HEK293T (cell line): ENCODE measurements around the gene KDM8.

Source experiments
- CTCF ChIA-PET: fragments of 350-600 bp; formaldehyde crosslinking; extraction: SDS; loops from one replicate; lab custom pipeline; 2021; ENCODE audit warnings: antibody characterized with exemption, inconsistent platforms; lab: Yijun Ruan, JAX
- POLR2A ChIA-PET: fragments of 350-600 bp; formaldehyde crosslinking; extraction: SDS; loops from one replicate; lab custom pipeline; 2020; ENCODE audit warnings: antibody characterized with exemption, inconsistent platforms; lab: Yijun Ruan, JAX
- DNase-seq: peaks from one replicate; pipeline ENCODE4 v3.0.0; 2012; ENCODE audit warnings: mixed read lengths; ENCODE audit errors: extremely low spot score
- BHLHE40 ChIP-seq: fragments of 450-650 bp; IDR thresholded peaks from 2 replicates; pipeline ENCODE4 v1.6.1; 2016; ENCODE audit warnings: mild to moderate bottlenecking, moderate library complexity, borderline replicate concordance
- CTBP1 ChIP-seq: fragments of 450-650 bp; IDR thresholded peaks from 2 replicates; pipeline ENCODE4 v1.6.1; 2016; ENCODE audit warnings: borderline replicate concordance
- ELF4 ChIP-seq: fragments of 450-650 bp; IDR thresholded peaks from 2 replicates; pipeline ENCODE4 v1.6.1; 2017; ENCODE audit warnings: antibody characterized with exemption
- FOXA1 ChIP-seq: fragments of 450-650 bp; IDR thresholded peaks from 2 replicates; pipeline ENCODE4 v1.6.1; 2016; ENCODE audit warnings: mild to moderate bottlenecking
- L3MBTL2 ChIP-seq: fragments of 450-650 bp; conservative IDR thresholded peaks from 2 replicates; pipeline ENCODE4 v1.6.1; 2016; ENCODE audit warnings: mild to moderate bottlenecking
- SUZ12 ChIP-seq: fragments of 450-650 bp; IDR thresholded peaks from 2 replicates; pipeline ENCODE4 v1.6.1; 2016; ENCODE audit warnings: mild to moderate bottlenecking
- ZNF384 ChIP-seq: fragments of 450-650 bp; IDR thresholded peaks from 2 replicates; pipeline ENCODE4 v1.6.1; 2016

KDM8 gene

DNA sequence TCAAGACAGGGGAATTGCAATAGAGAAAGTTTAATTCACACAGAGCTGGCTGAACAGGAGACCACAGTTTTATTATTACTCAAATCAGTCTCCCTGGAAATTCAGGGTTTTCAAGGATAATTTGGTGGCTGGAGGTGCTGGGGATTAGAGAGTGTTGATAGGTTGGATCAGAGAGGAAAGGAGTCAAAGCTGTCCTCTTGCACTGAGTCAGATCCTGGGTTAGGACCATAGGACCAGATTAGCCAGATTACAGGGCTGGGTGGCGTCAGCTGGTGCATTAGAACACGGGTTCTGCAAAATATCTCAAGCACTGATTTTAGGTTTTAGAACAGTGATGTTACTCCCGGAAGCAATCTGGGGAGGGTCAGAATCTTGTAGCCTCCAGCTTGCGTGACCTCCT, 67.0 kb downstream of the KDM8 start:
- no peak for DNase-seq
- POLR2A ChIA-PET, result interaction anchor here (1.6 kb wide), 1 partner anchor 10 kb away, joined by 3 read pairs; no protein-coding TSS in a partner anchor
- CTCF ChIA-PET, result interaction anchor here (1.2 kb wide), 1 partner anchor 35 kb away, joined by 3 read pairs; no protein-coding TSS in a partner anchor
- TF ChIP-seq BHLHE40, result no peak
- TF ChIP-seq FOXA1, result no peak
- no peak for TF ChIP-seq ZNF384
- TF ChIP-seq CTBP1, result no peak
- no peak for TF ChIP-seq L3MBTL2
- TF ChIP-seq ELF4, result no peak
- TF ChIP-seq SUZ12, result no peak
